PFSK-1 (cell line): ENCODE measurements around the gene CREG1.

Experiments used
- FOXP2 ChIP-seq: optimal IDR thresholded peaks from 2 replicates; pipeline ENCODE3; 2011; ENCODE audit warnings: borderline replicate concordance, control low read depth, inconsistent platforms; ENCODE audit not compliant: insufficient read depth; ENCODE audit errors: extremely low read length, extremely low read depth
- POLR2AphosphoS5 ChIP-seq: IDR thresholded peaks from 2 replicates; pipeline ENCODE4 v1.6.1; 2012; ENCODE audit warnings: low read depth, mild to moderate bottlenecking, control low read depth, low read length, moderate library complexity
- REST ChIP-seq, 2 experiments: IDR thresholded peaks; 2 replicates each; pipeline versions ENCODE4 v1.6.1 to v1.8.0; 2011 to 2012; ENCODE audit warnings: low read depth in 2 of 2, low read length in 2 of 2, control low read depth in 1 of 2, inconsistent platforms in 1 of 2, mild to moderate bottlenecking in 1 of 2, moderate library complexity in 1 of 2; ENCODE audit not compliant: insufficient read depth in 1 of 2
- SIN3A ChIP-seq: IDR thresholded peaks from 2 replicates; pipeline ENCODE4 v1.6.1; 2012; ENCODE audit warnings: mild to moderate bottlenecking, low read length, moderate library complexity, borderline replicate concordance; ENCODE audit not compliant: insufficient read depth
- TAF1 ChIP-seq: IDR thresholded peaks from 2 replicates; pipeline ENCODE4 v1.6.1; 2012; ENCODE audit warnings: low read length, control low read depth, borderline replicate concordance; ENCODE audit not compliant: insufficient read depth

GRCh38 chr1:167542109-167543032 lies 11.2 kb downstream of the CREG1 start:
- TF ChIP-seq TAF1 (no peak), POLR2AphosphoS5 (no peak), REST (IDR thresholded peaks at IDR 0.05; ENCODE audit: insufficient read depth in 1 of 2, low read depth in 2 of 2, low read length in 2 of 2) (no peak), SIN3A (no peak), FOXP2 (no peak)
